Measurements from ENCODE around the gene NRAP. TPM values are rescaled to one million over a fixed set of nuclear protein-coding genes. Genes with fewer than 3 reads are reported as not detected.

Gene NRAP
- total and polyA plus RNA-seq, 4 donors, result 0.05 to 0.13 (median 0.10) TPM

GRCh38 chr10:113562704-113563103 lies 101.1 kb downstream of the NRAP start:
- Histone ChIP-seq H3K4me1 (ENCODE audit: control insufficient read depth in 4 of 4, insufficient read depth in 4 of 4, low read length in 3 of 4) (peaks cover 15 to 96% (median 86%) of the 10 kb centered on the region in 4 donors), H3K27ac (ENCODE audit: low read depth in 1 of 2, low read length in 2 of 2) (peak overlapping the region; percentile 58 to 72), H3K9ac (ENCODE audit: low read depth in 1 of 2, low read length in 2 of 2) (peak overlapping the region in 1 of 2 donors; percentile 24), H3K36me3 (ENCODE audit: control insufficient read depth in 4 of 4, insufficient read depth in 3 of 4, low read depth in 1 of 4, low read length in 3 of 4) (peaks cover under 1 to 7% (median 5%) of the 10 kb centered on the region in 4 donors), H3K4me3 (ENCODE audit: low read depth in 1 of 3, low read length in 3 of 3) (no peak overlapping the region), H3K27me3 (ENCODE audit: control insufficient read depth in 4 of 4, insufficient read depth in 4 of 4, low read length in 3 of 4) (no peaks in the 10 kb centered on the region), H3K9me3 (ENCODE audit: control insufficient read depth in 4 of 4, low read length in 3 of 4) (no peaks in the 10 kb centered on the region)
- TF ChIP-seq TAF1 (conservative IDR thresholded peaks at IDR 0.05) (no peak), FOXA1 (IDR thresholded peaks at IDR 0.05) (no peak), MAX (IDR thresholded peaks at IDR 0.05) (no peak), REST (IDR thresholded peaks at IDR 0.05) (no peak), HNF4A (conservative IDR thresholded peaks at IDR 0.05) (no peak), CTCF (IDR thresholded peaks at IDR 0.05; ENCODE audit: low read depth, low read length, missing input control) (no peak)
- 43% methylated on average over 5 of the region's 5 CpGs for WGBS
- DNase-seq (ENCODE audit: low spot score), result no peak

GRCh38 chr10:113562069-113562468 lies 101.8 kb downstream of the NRAP start:
- H3K27me3 ChIP-seq (ENCODE audit: control insufficient read depth in 4 of 4, insufficient read depth in 4 of 4, low read length in 3 of 4), result no peaks in the 10 kb centered on the region
- no peak for DNase-seq (ENCODE audit: low spot score)
- WGBS, result 33% methylated on average over 6 of the region's 6 CpGs
- H3K4me3 ChIP-seq (ENCODE audit: low read depth in 1 of 3, low read length in 3 of 3), result no peak overlapping the region
- TF ChIP-seq ATF3 (IDR thresholded peaks at IDR 0.05) (no peak), HNF4G (IDR thresholded peaks at IDR 0.05) (no peak), HNF4A (conservative IDR thresholded peaks at IDR 0.05) (peak; percentile 49 to 75), EGR1 (IDR thresholded peaks at IDR 0.05; ENCODE audit: low read depth in 2 of 2) (no peak), RXRA (IDR thresholded peaks at IDR 0.05) (peak in 1 of 2 donors; percentile 38), NR2F2 (IDR thresholded peaks at IDR 0.05) (no peak), YY1 (IDR thresholded peaks at IDR 0.05) (no peak)
- no peak overlapping the region for H3K9ac ChIP-seq (ENCODE audit: low read depth in 1 of 2, low read length in 2 of 2)
- peak overlapping the region; percentile 58 to 72 for H3K27ac ChIP-seq (ENCODE audit: low read depth in 1 of 2, low read length in 2 of 2)
- no peaks in the 10 kb centered on the region for H3K9me3 ChIP-seq (ENCODE audit: control insufficient read depth in 4 of 4, low read length in 3 of 4)
- peaks cover 16 to 93% (median 82%) of the 10 kb centered on the region in 4 donors for H3K4me1 ChIP-seq (ENCODE audit: control insufficient read depth in 4 of 4, insufficient read depth in 4 of 4, low read length in 3 of 4)
- peaks cover 0 to 7% (median 1%) of the 10 kb centered on the region in 4 donors for H3K36me3 ChIP-seq (ENCODE audit: control insufficient read depth in 4 of 4, insufficient read depth in 3 of 4, low read depth in 1 of 4, low read length in 3 of 4)

GRCh38 chr10:113561214-113561613 lies 102.6 kb downstream of the NRAP start:
- peak overlapping the region; percentile 58 to 72 for H3K27ac ChIP-seq (ENCODE audit: low read depth in 1 of 2, low read length in 2 of 2)
- no peak overlapping the region for H3K9ac ChIP-seq (ENCODE audit: low read depth in 1 of 2, low read length in 2 of 2)
- WGBS, result 41% methylated on average over 3 of the region's 3 CpGs
- H3K4me1 ChIP-seq (ENCODE audit: control insufficient read depth in 4 of 4, insufficient read depth in 4 of 4, low read length in 3 of 4), result peaks cover 15 to 93% (median 80%) of the 10 kb centered on the region in 4 donors
- H3K36me3 ChIP-seq (ENCODE audit: control insufficient read depth in 4 of 4, insufficient read depth in 3 of 4, low read depth in 1 of 4, low read length in 3 of 4), result peaks cover 0 to 7% (median 1%) of the 10 kb centered on the region in 4 donors
- no peak for DNase-seq (ENCODE audit: low spot score)
- no peaks in the 10 kb centered on the region for H3K9me3 ChIP-seq (ENCODE audit: control insufficient read depth in 4 of 4, low read length in 3 of 4)
- no peak overlapping the region for H3K4me3 ChIP-seq (ENCODE audit: low read depth in 1 of 3, low read length in 3 of 3)
- H3K27me3 ChIP-seq (ENCODE audit: control insufficient read depth in 4 of 4, insufficient read depth in 4 of 4, low read length in 3 of 4), result no peaks in the 10 kb centered on the region
- TF ChIP-seq FOXA2 (IDR thresholded peaks at IDR 0.05) (peak; percentile 64), HNF4A (conservative IDR thresholded peaks at IDR 0.05) (peak; percentile 100), EGR1 (IDR thresholded peaks at IDR 0.05; ENCODE audit: low read depth in 2 of 2) (peak in 1 of 2 donors; percentile 60), FOXA1 (IDR thresholded peaks at IDR 0.05) (peak; percentile 36), TAF1 (conservative IDR thresholded peaks at IDR 0.05) (no peak), SP1 (IDR thresholded peaks at IDR 0.05) (peak; percentile 92), REST (IDR thresholded peaks at IDR 0.05) (peak; percentile 60), YY1 (IDR thresholded peaks at IDR 0.05) (peak; percentile 84), NR2F2 (IDR thresholded peaks at IDR 0.05) (peak; percentile 80), GABPA (IDR thresholded peaks at IDR 0.05 in 1 of 2, conservative IDR thresholded peaks at IDR 0.05 in 1 of 2) (peak in 1 of 2 donors; percentile 45)

All from liver (tissue), 9 donors.